ENCODE measurements around the gene DLG5. TPM values are rescaled to one million over a fixed set of nuclear protein-coding genes. Genes with fewer than 3 reads are reported as not detected.

DLG5 gene
- total RNA-seq, 1 experiment from 2014 or later = 69.7 TPM

DNA sequence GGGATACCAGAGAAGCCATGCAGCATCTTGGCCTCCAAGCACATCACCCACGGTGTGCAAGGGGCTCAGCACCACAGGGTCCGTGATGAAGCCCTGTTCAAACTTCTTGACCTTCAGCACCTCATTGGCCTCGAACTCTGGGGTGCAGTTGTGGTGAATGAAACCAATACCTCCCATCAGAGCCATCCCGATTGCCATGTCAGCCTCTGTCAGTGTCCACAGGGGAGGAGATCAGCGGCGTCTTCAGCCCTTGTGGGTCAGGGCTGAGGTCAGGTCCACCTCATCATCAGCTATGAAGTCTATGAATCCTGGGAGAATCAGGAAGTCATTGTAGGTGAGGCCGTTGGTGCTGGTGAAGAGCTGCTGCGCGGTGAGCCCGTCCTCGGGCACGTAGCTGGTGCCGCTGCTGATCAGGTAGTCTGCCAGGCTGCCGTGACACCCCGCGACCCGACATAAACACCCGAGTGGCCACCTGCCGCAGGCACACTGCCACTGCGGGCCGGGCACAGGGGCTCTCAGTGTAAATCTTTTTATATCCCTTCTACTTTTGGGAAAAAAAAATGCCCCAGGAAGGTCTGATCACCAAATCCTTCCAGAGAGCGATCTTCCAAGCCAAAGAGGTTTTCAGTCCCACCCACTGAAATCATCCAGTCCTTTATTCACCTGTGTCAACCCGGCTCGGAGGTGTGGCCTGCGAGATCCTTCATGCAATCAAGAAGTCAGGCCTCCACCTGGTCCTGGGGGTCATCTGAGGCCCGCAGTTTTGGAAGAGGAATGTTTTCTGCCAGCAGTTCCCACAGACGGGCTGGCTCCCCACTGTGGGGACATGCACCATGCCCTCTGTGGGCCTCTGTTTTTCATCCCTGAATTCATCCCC lies 144.9 kb downstream of the DLG5 start:
- Mint-ChIP-seq H3K4me3 (ENCODE audit: unreplicated experiment) (no peak overlapping the region), H3K36me3 (ENCODE audit: insufficient read depth, unreplicated experiment) (peaks cover 39% of the 10 kb centered on the region), H3K27ac (ENCODE audit: unreplicated experiment) (no peak overlapping the region), H3K9me3 (ENCODE audit: unreplicated experiment) (no peaks in the 10 kb centered on the region), H3K27me3 (ENCODE audit: insufficient read depth, unreplicated experiment) (no peaks in the 10 kb centered on the region), H3K4me1 (ENCODE audit: low read depth, unreplicated experiment) (no peaks in the 10 kb centered on the region)
- H3K27me3 ChIP-seq (replicated peaks; ENCODE audit: control insufficient read depth, insufficient read depth, low read length) = no peaks in the 10 kb centered on the region
- no TSS peak for BruUV-seq (replicated peaks)
- POLR2A ChIA-PET = no interaction called here
- intact Hi-C loops (cut with micrococcal nuclease; ENCODE audit: unreplicated experiment) = no loop called here
- H3K4me3 ChIP-seq (ENCODE audit: low read depth, low read length) = no peak overlapping the region
- H3K9me3 ChIP-seq = no peaks in the 10 kb centered on the region; the same call in 1 of the 2 replicates
- peaks cover 14% of the 10 kb centered on the region for H3K36me3 ChIP-seq (ENCODE audit: control insufficient read depth, insufficient read depth, low read length)
- TF ChIP-seq, protein P1, sequence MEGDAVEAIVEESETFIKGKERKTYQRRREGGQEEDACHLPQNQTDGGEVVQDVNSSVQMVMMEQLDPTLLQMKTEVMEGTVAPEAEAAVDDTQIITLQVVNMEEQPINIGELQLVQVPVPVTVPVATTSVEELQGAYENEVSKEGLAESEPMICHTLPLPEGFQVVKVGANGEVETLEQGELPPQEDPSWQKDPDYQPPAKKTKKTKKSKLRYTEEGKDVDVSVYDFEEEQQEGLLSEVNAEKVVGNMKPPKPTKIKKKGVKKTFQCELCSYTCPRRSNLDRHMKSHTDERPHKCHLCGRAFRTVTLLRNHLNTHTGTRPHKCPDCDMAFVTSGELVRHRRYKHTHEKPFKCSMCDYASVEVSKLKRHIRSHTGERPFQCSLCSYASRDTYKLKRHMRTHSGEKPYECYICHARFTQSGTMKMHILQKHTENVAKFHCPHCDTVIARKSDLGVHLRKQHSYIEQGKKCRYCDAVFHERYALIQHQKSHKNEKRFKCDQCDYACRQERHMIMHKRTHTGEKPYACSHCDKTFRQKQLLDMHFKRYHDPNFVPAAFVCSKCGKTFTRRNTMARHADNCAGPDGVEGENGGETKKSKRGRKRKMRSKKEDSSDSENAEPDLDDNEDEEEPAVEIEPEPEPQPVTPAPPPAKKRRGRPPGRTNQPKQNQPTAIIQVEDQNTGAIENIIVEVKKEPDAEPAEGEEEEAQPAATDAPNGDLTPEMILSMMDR (IDR thresholded peaks at IDR 0.05; ENCODE audit: insufficient read depth in 1 of 2, low read depth in 1 of 2, low read length in 1 of 2, severe bottlenecking in 1 of 2, unreplicated experiment in 1 of 2) = no peak
- H3K4me1 ChIP-seq = no peaks in the 10 kb centered on the region
- CTCF ChIA-PET = no interaction called here
- DNase-seq = no peak

DNA sequence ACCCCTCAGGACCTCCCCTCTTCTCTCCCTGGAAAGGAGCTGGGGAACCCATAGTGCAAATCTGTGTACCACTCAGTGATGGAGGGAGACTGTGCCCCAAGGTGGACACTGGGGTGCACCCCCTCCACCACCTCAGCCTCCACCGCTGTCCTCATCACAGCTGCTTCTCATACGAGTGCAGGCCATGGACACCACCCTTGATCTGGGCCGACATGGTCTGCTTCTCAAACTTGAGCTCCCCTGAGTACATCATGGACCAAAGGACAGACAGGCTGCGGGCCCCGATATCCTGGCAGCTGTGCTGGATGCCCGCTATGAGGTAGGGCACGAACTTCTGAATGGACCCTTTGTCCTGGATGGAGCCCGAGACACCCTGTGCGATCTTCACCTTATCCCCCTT lies 146.4 kb downstream of the DLG5 start:
- no peak overlapping the region for H3K4me3 Mint-ChIP-seq (ENCODE audit: unreplicated experiment)
- no peaks in the 10 kb centered on the region; the same call in 1 of the 2 replicates for H3K9me3 ChIP-seq
- no peak for DNase-seq
- CTCF ChIA-PET = interaction anchor here (1.0 kb wide), 1 partner anchor 11 kb away, joined by 3 read pairs; no protein-coding TSS in a partner anchor
- H3K36me3 Mint-ChIP-seq (ENCODE audit: insufficient read depth, unreplicated experiment) = peaks cover 43% of the 10 kb centered on the region
- H3K9me3 Mint-ChIP-seq (ENCODE audit: unreplicated experiment) = peaks cover 10% of the 10 kb centered on the region
- H3K27me3 Mint-ChIP-seq (ENCODE audit: insufficient read depth, unreplicated experiment) = no peaks in the 10 kb centered on the region
- no peaks in the 10 kb centered on the region for H3K4me1 Mint-ChIP-seq (ENCODE audit: low read depth, unreplicated experiment)
- POLR2A ChIA-PET = no interaction called here
- peaks cover 14% of the 10 kb centered on the region for H3K36me3 ChIP-seq (ENCODE audit: control insufficient read depth, insufficient read depth, low read length)
- intact Hi-C loops (cut with micrococcal nuclease; ENCODE audit: unreplicated experiment) = no loop called here
- no peaks in the 10 kb centered on the region for H3K4me1 ChIP-seq
- no peak overlapping the region for H3K4me3 ChIP-seq (ENCODE audit: low read depth, low read length)
- no TSS peak for BruUV-seq (replicated peaks)
- H3K27me3 ChIP-seq (replicated peaks; ENCODE audit: control insufficient read depth, insufficient read depth, low read length) = no peaks in the 10 kb centered on the region
- TF ChIP-seq, protein P1 (IDR thresholded peaks at IDR 0.05; ENCODE audit: insufficient read depth in 1 of 2, low read depth in 1 of 2, low read length in 1 of 2, severe bottlenecking in 1 of 2, unreplicated experiment in 1 of 2) = no peak
- H3K27ac Mint-ChIP-seq (ENCODE audit: unreplicated experiment) = no peak overlapping the region

DNA sequence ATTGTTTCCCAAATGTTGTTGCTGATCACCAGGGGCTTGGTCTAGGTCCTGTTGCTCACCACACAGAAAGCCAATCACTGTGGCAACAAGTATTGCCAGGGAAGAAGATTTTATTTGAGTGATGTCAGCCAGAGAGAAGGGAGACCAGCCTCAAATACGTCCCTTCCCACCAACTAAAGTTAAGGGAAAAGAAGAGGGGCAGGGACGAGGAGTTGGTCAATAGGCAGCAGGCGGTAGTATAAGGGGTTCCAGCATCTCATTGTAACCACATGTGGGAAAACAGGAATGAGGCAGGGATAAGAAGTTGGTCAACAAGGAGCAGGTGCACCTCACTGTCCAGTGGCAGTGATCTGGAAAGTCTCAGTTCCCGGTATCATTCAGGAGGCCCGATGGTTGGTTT lies 150.1 kb downstream of the DLG5 start:
- TF ChIP-seq, protein P1 (IDR thresholded peaks at IDR 0.05; ENCODE audit: insufficient read depth in 1 of 2, low read depth in 1 of 2, low read length in 1 of 2, severe bottlenecking in 1 of 2, unreplicated experiment in 1 of 2) = no peak
- H3K9me3 ChIP-seq = no peaks in the 10 kb centered on the region; the same call in 1 of the 2 replicates
- H3K36me3 ChIP-seq (ENCODE audit: control insufficient read depth, insufficient read depth, low read length) = peaks cover 7% of the 10 kb centered on the region
- no peak for DNase-seq
- POLR2A ChIA-PET = no interaction called here
- Mint-ChIP-seq H3K27me3 (ENCODE audit: insufficient read depth, unreplicated experiment) (no peaks in the 10 kb centered on the region), H3K36me3 (ENCODE audit: insufficient read depth, unreplicated experiment) (peaks cover 31% of the 10 kb centered on the region), H3K9me3 (ENCODE audit: unreplicated experiment) (peaks cover 10% of the 10 kb centered on the region), H3K4me3 (ENCODE audit: unreplicated experiment) (no peak overlapping the region), H3K4me1 (ENCODE audit: low read depth, unreplicated experiment) (no peaks in the 10 kb centered on the region), H3K27ac (ENCODE audit: unreplicated experiment) (no peak overlapping the region)
- no peaks in the 10 kb centered on the region for H3K27me3 ChIP-seq (replicated peaks; ENCODE audit: control insufficient read depth, insufficient read depth, low read length)
- CTCF ChIA-PET = no interaction called here
- H3K4me1 ChIP-seq = no peaks in the 10 kb centered on the region
- no peak overlapping the region for H3K4me3 ChIP-seq (ENCODE audit: low read depth, low read length)
- intact Hi-C loops (cut with micrococcal nuclease; ENCODE audit: unreplicated experiment) = no loop called here
- BruUV-seq (replicated peaks) = no TSS peak

Measured in Caco-2 (cell line).